ENCODE data around the gene UFM1. TPM values are rescaled to one million over a fixed set of nuclear protein-coding genes. Genes with fewer than 3 reads are reported as not detected.

Gene UFM1
- total and polyA plus RNA-seq, 2 donors (not counting 1 experiment from before 2014, with no cell fraction given): 27.5 to 61.6 TPM

DNA sequence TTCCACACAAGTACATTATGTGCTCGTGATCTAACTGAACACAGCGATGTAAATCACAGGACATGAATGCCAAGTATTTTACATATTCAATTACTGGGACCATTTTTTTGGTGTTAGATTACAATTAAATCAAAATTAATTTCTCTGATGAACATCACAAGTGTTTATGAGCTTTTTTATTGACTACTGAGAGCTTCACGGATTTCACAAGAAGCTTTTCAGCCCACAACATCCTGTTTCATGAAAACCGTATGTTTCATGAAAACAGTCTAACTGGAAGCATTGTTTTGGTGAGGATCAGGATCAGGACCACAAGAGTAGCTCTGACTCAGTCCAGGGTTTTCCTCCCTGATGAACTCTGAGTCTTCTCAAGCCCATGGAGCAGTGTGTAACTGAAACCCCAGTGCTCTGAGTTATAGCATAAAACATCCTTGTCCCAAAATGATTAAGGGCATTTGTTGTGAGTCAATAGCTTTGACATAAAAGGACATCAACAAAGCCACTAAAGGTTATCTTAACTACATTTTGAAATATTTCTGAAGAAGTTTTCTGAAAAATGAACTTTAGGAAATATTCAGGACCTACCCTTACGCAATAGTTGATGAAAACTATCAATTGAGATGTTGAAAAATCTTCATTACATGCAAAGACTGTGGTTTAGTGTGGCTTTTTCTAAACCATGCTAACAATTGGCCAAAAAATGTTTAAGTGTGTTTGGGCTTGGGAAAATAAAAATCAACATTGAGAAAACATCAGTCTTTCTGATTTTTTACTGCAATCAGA lies 49.3 kb downstream of the UFM1 start:
- peaks cover 3% of the 10 kb centered on the region for H3K4me1 Mint-ChIP-seq
- ATAC-seq (ENCODE audit: low read depth): no peak
- peak overlapping the region; percentile 39 for H3K4me2 ChIP-seq (replicated peaks; ENCODE audit: low read depth, low read length, poor library complexity, severe bottlenecking)

GRCh38 chr13:38399535-38399934 lies 49.9 kb downstream of the UFM1 start:
- Mint-ChIP-seq H3K9me3 (ENCODE audit: insufficient read depth) (no peaks in the 10 kb centered on the region), H3K27ac (no peak overlapping the region), H3K4me1 (peaks cover 3% of the 10 kb centered on the region), H3K27me3 (peaks cover 8% of the 10 kb centered on the region), H3K4me3 (no peak overlapping the region)
- intact Hi-C loops (cut with micrococcal nuclease): no loop called here
- ChIA-PET CTCF (no interaction called here), POLR2A (no interaction called here)
- ATAC-seq (ENCODE audit: low read depth) (no peak), DNase-seq (no peak)
- H3K36me3 ChIP-seq (replicated peaks in 1 of 2; ENCODE audit: control extremely low read depth in 1 of 2, control insufficient read depth in 1 of 2, extremely low read depth in 1 of 2, insufficient read depth in 2 of 2, low read length in 1 of 2): no peaks in the 10 kb centered on the region
- no peaks in the 10 kb centered on the region for H4K20me1 ChIP-seq (ENCODE audit: control insufficient read depth, insufficient read depth, low read length, poor library complexity, severe bottlenecking)
- H3K27me3 ChIP-seq (replicated peaks in 1 of 4; ENCODE audit: control extremely low read depth in 1 of 4, control insufficient read depth in 3 of 4, insufficient read depth in 4 of 4, low read length in 3 of 4): peaks cover 0 to 3% (median 0%) of the 10 kb centered on the region in 4 experiments
- no peaks in the 10 kb centered on the region for H3K79me2 ChIP-seq (ENCODE audit: control insufficient read depth, insufficient read depth, low read length)
- no peak overlapping the region for H2AFZ ChIP-seq (ENCODE audit: insufficient read depth, low read depth, low read length, poor library complexity, severe bottlenecking)
- no peaks in the 10 kb centered on the region for H3K9me3 ChIP-seq (ENCODE audit: control extremely low read depth in 1 of 3, control insufficient read depth in 2 of 3, insufficient read depth in 1 of 3, low read length in 2 of 3)
- no peak overlapping the region for H3K4me3 ChIP-seq (ENCODE audit: control extremely low read depth in 1 of 5, extremely low read depth in 1 of 5, insufficient read depth in 1 of 5, low read depth in 2 of 5, low read length in 4 of 5)
- no peak overlapping the region for H3K4me2 ChIP-seq (replicated peaks; ENCODE audit: low read depth, low read length, poor library complexity, severe bottlenecking)
- H3K4me1 ChIP-seq (ENCODE audit: control insufficient read depth in 2 of 2, insufficient read depth in 2 of 2, low read length in 2 of 2): no peaks in the 10 kb centered on the region
- WGBS (ENCODE audit: insufficient coverage): no CpG with 5 or more reads among the region's 2 CpGs
- H3K9ac ChIP-seq (ENCODE audit: low read length): no peak overlapping the region
- TF ChIP-seq, protein P1, sequence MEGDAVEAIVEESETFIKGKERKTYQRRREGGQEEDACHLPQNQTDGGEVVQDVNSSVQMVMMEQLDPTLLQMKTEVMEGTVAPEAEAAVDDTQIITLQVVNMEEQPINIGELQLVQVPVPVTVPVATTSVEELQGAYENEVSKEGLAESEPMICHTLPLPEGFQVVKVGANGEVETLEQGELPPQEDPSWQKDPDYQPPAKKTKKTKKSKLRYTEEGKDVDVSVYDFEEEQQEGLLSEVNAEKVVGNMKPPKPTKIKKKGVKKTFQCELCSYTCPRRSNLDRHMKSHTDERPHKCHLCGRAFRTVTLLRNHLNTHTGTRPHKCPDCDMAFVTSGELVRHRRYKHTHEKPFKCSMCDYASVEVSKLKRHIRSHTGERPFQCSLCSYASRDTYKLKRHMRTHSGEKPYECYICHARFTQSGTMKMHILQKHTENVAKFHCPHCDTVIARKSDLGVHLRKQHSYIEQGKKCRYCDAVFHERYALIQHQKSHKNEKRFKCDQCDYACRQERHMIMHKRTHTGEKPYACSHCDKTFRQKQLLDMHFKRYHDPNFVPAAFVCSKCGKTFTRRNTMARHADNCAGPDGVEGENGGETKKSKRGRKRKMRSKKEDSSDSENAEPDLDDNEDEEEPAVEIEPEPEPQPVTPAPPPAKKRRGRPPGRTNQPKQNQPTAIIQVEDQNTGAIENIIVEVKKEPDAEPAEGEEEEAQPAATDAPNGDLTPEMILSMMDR (IDR thresholded peaks at IDR 0.05): no peak
- no peak for TF ChIP-seq EZH2 (IDR thresholded peaks at IDR 0.05; ENCODE audit: borderline replicate concordance, insufficient read depth, low read depth, low read length, poor library complexity, severe bottlenecking)
- no peak overlapping the region for H3K27ac ChIP-seq (ENCODE audit: low read length in 2 of 2)

More for the DNA sequence above, 49.3 kb downstream of the UFM1 start:
- Histone ChIP-seq H3K27me3 (replicated peaks in 1 of 4; ENCODE audit: control extremely low read depth in 1 of 4, control insufficient read depth in 3 of 4, insufficient read depth in 4 of 4, low read length in 3 of 4) (peaks cover 0 to 3% (median 0%) of the 10 kb centered on the region in 4 experiments), H4K20me1 (ENCODE audit: control insufficient read depth, insufficient read depth, low read length, poor library complexity, severe bottlenecking) (no peaks in the 10 kb centered on the region), H3K79me2 (ENCODE audit: control insufficient read depth, insufficient read depth, low read length) (no peaks in the 10 kb centered on the region), H3K4me3 (ENCODE audit: control extremely low read depth in 1 of 5, extremely low read depth in 1 of 5, insufficient read depth in 1 of 5, low read depth in 2 of 5, low read length in 4 of 5) (no peak overlapping the region), H3K4me1 (ENCODE audit: control insufficient read depth in 2 of 2, insufficient read depth in 2 of 2, low read length in 2 of 2) (no peaks in the 10 kb centered on the region), H3K9ac (ENCODE audit: low read length) (no peak overlapping the region), H2AFZ (ENCODE audit: insufficient read depth, low read depth, low read length, poor library complexity, severe bottlenecking) (peak overlapping the region; percentile 37), H3K27ac (ENCODE audit: low read length in 2 of 2) (no peak overlapping the region), H3K36me3 (replicated peaks in 1 of 2; ENCODE audit: control extremely low read depth in 1 of 2, control insufficient read depth in 1 of 2, extremely low read depth in 1 of 2, insufficient read depth in 2 of 2, low read length in 1 of 2) (no peaks in the 10 kb centered on the region), H3K9me3 (ENCODE audit: control extremely low read depth in 1 of 3, control insufficient read depth in 2 of 3, insufficient read depth in 1 of 3, low read length in 2 of 3) (no peaks in the 10 kb centered on the region)
- ChIA-PET CTCF (no interaction called here), POLR2A (no interaction called here)
- Mint-ChIP-seq H3K4me3 (no peak overlapping the region), H3K27me3 (peaks cover 8% of the 10 kb centered on the region), H3K27ac (no peak overlapping the region), H3K9me3 (ENCODE audit: insufficient read depth) (no peaks in the 10 kb centered on the region)
- intact Hi-C loops (cut with micrococcal nuclease): no loop called here
- no peak for TF ChIP-seq EZH2 (IDR thresholded peaks at IDR 0.05; ENCODE audit: borderline replicate concordance, insufficient read depth, low read depth, low read length, poor library complexity, severe bottlenecking)
- TF ChIP-seq, protein P1 (IDR thresholded peaks at IDR 0.05): no peak
- WGBS (ENCODE audit: insufficient coverage): no CpG with 5 or more reads among the region's 5 CpGs
- no peak for DNase-seq

Measured in B cell (primary cell).